Choroid plexus epithelial cell (primary cell): ENCODE measurements around the gene RNLS.

Experiments
- DNase-seq: peaks from one replicate; pipeline ENCODE4 v3.0.0-alpha.2; 2010; ENCODE audit warnings: low read depth
- H3K4me3 ChIP-seq: 2 replicates; pipeline ENCODE4 v1.5.1; 2011; ENCODE audit warnings: low read depth, mild to moderate bottlenecking, control low read depth, low read length, moderate library complexity
- TF ChIP-seq, protein P1 (sequence below): conservative IDR thresholded peaks from 2 replicates; pipeline ENCODE4 v1.5.1; 2011; ENCODE audit warnings: low read depth, mild to moderate bottlenecking, control low read depth, inconsistent platforms, low read length, moderate library complexity

RNLS gene

GRCh38 chr10:88343761-88344484, 239.2 kb downstream of the RNLS start:
- DNase-seq: no peak
- no peak overlapping the region for H3K4me3 ChIP-seq
- TF ChIP-seq, protein P1, sequence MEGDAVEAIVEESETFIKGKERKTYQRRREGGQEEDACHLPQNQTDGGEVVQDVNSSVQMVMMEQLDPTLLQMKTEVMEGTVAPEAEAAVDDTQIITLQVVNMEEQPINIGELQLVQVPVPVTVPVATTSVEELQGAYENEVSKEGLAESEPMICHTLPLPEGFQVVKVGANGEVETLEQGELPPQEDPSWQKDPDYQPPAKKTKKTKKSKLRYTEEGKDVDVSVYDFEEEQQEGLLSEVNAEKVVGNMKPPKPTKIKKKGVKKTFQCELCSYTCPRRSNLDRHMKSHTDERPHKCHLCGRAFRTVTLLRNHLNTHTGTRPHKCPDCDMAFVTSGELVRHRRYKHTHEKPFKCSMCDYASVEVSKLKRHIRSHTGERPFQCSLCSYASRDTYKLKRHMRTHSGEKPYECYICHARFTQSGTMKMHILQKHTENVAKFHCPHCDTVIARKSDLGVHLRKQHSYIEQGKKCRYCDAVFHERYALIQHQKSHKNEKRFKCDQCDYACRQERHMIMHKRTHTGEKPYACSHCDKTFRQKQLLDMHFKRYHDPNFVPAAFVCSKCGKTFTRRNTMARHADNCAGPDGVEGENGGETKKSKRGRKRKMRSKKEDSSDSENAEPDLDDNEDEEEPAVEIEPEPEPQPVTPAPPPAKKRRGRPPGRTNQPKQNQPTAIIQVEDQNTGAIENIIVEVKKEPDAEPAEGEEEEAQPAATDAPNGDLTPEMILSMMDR: no peak

GRCh38 chr10:88342733-88343310, 240.3 kb downstream of the RNLS start:
- no peak for DNase-seq
- TF ChIP-seq, protein P1: no peak
- no peak overlapping the region for H3K4me3 ChIP-seq

GRCh38 chr10:88337134-88337533, 246.0 kb downstream of the RNLS start:
- DNase-seq: no peak
- TF ChIP-seq, protein P1: no peak
- H3K4me3 ChIP-seq: no peak overlapping the region

DNA sequence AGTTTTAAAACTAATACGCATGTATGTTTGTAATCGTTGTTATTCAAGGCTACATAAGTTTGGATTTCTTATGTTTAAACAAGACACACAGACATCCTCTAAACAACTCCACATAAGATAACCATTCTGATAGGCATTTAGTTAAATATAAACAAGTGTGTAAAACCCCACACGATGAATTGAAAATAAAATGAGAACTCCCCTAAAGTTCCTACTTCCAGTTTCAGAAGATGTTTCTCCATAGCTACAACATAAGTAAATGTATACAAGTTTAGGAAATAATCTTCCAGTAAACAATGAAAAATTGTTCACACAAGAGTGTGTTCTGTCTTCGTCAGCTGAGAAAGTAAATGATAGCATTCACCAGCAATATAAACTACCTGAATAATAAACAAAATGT, 246.8 kb downstream of the RNLS start:
- no peak overlapping the region for H3K4me3 ChIP-seq
- TF ChIP-seq, protein P1: no peak
- no peak for DNase-seq

- H3K4me3 ChIP-seq: no peak overlapping the region
- TF ChIP-seq, protein P1: no peak
- no peak for DNase-seq
Observed at GRCh38 chr10:88333248-88333630, 249.9 kb downstream of the RNLS start.

DNA sequence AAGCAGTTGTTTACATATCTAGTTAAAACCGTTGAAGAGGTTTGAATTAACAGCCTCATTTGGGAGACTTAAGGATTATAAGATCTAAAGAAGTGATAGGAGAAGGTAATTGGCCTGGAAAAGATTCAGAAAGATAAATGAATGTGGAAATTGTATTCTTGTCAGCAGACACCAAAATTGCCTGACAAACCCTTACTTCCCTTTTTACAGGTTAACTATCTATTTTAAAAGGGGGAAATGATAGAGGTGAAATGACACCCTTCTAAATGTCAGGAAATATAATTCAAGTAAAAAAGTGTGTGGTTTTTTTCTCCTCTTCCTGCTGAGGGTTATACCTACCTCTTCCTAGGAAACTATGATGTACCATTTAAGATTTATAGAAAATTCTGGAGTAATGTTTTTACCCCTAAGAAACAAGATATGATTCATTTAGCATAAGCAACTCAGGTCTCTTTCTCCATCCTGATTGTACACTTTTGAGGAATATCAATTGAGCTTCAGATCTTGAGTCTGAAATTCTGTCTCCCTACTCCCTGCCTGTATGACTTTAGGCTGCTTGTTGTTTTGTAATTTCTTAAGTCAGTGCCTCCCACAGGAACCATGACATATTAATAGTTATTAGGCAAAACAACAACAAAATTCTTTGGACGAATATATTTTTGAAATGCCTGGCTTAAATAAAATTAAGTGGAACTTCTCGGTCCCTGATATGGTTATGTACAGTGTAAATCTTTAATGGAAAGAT, 250.4 kb downstream of the RNLS start:
- no peak for DNase-seq
- TF ChIP-seq, protein P1: no peak
- H3K4me3 ChIP-seq: no peak overlapping the region
